ENCODE results near the gene VIT.

VIT gene

GRCh38 chr2:36777788-36778187, 81.3 kb downstream of the VIT start:
- POLR2A ChIA-PET = no interaction called here

GRCh38 chr2:36779462-36779861, 83.0 kb downstream of the VIT start:
- ChIA-PET CTCF (interaction anchor here (0.7 to 31.1 kb wide), 17 partner anchors 4 to 230 kb away, joined by 3 to 545 read pairs (median 4); no protein-coding TSS in a partner anchor), POLR2A (no interaction called here)
- no peak for TF ChIP-seq CTCF (IDR thresholded peaks at IDR 0.05; ENCODE audit: insufficient read depth, low read length, missing control alignments)
- DNase-seq (ENCODE audit: low read depth, low spot score) = no peak
- H3K4me3 ChIP-seq (ENCODE audit: low read depth, low read length) = no peak overlapping the region

More at GRCh38 chr2:36777788-36778187, 81.3 kb downstream of the VIT start:
- CTCF ChIA-PET = interaction anchor here (1.5 to 31.1 kb wide), 4 partner anchors 2 to 425 kb away, joined by 3 to 545 read pairs (median 282); no protein-coding TSS in a partner anchor
- H3K4me3 ChIP-seq (ENCODE audit: low read depth, low read length) = no peak overlapping the region
- TF ChIP-seq CTCF (IDR thresholded peaks at IDR 0.05; ENCODE audit: insufficient read depth, low read length, missing control alignments) = no peak
- DNase-seq (ENCODE audit: low read depth, low spot score) = no peak

- DNase-seq (ENCODE audit: low read depth, low spot score) = peak; percentile 7
- H3K4me3 ChIP-seq (ENCODE audit: low read depth, low read length) = peak overlapping the region; percentile 27
- CTCF ChIA-PET = interaction anchor here (0.6 to 31.1 kb wide), 17 partner anchors 5 to 420 kb away, joined by 3 to 545 read pairs (median 4); no protein-coding TSS in a partner anchor
- peak; percentile 48 for TF ChIP-seq CTCF (IDR thresholded peaks at IDR 0.05; ENCODE audit: insufficient read depth, low read length, missing control alignments)
- POLR2A ChIA-PET = no interaction called here
These were observed 83.8 kb downstream of the VIT start for GRCh38 chr2:36780231-36780839.

GRCh38 chr2:36781907-36782720, 85.6 kb downstream of the VIT start:
- no peak for DNase-seq (ENCODE audit: low read depth, low spot score)
- TF ChIP-seq CTCF (IDR thresholded peaks at IDR 0.05; ENCODE audit: insufficient read depth, low read length, missing control alignments) = no peak
- POLR2A ChIA-PET = no interaction called here
- no peak overlapping the region for H3K4me3 ChIP-seq (ENCODE audit: low read depth, low read length)
- CTCF ChIA-PET = interaction anchor here (0.7 to 31.1 kb wide), 14 partner anchors 6 to 232 kb away, joined by 3 to 545 read pairs (median 4); partner anchors contain the start of gene VIT

- TF ChIP-seq CTCF (IDR thresholded peaks at IDR 0.05; ENCODE audit: insufficient read depth, low read length, missing control alignments) = no peak
- H3K4me3 ChIP-seq (ENCODE audit: low read depth, low read length) = no peak overlapping the region
- no peak for DNase-seq (ENCODE audit: low read depth, low spot score)
- ChIA-PET CTCF (interaction anchor here (0.9 to 31.1 kb wide), 10 partner anchors 8 to 135 kb away, joined by 3 to 545 read pairs (median 4); no protein-coding TSS in a partner anchor), POLR2A (no interaction called here)
These were observed 86.7 kb downstream of the VIT start for GRCh38 chr2:36783246-36783645.

Measured in AG04449 (cell line).